Endothelial cell of umbilical vein (primary cell): Measurements from ENCODE around the gene DLGAP5.

Source experiments
- MAX ChIP-seq: IDR thresholded peaks from 2 replicates; pipeline ENCODE4 v1.6.1; 2011; ENCODE audit not compliant: insufficient read depth, insufficient read length
- POLR2A ChIP-seq: IDR thresholded peaks from 2 replicates; pipeline ENCODE4 v1.6.1; 2012; ENCODE audit warnings: low read depth, mild to moderate bottlenecking, control low read depth, low read length
- TF ChIP-seq, protein P1 (sequence below), 2 donors: IDR thresholded peaks; 1 replicate in 1 of 2; 2 replicates in 1 of 2; pipeline ENCODE4 v1.5.1; 2011; ENCODE audit warnings: low read length in 2 of 2, mild to moderate bottlenecking in 2 of 2, moderate library complexity in 2 of 2, control low read depth in 1 of 2, inconsistent platforms in 1 of 2, low read depth in 1 of 2; ENCODE audit not compliant: insufficient read depth in 1 of 2; ENCODE audit errors: extremely low read depth in 1 of 2

GRCh38 chr14:55212634-55213033 is 21.2 kb upstream of the DLGAP5 start:
- TF ChIP-seq POLR2A, result no peak
- TF ChIP-seq, protein P1, sequence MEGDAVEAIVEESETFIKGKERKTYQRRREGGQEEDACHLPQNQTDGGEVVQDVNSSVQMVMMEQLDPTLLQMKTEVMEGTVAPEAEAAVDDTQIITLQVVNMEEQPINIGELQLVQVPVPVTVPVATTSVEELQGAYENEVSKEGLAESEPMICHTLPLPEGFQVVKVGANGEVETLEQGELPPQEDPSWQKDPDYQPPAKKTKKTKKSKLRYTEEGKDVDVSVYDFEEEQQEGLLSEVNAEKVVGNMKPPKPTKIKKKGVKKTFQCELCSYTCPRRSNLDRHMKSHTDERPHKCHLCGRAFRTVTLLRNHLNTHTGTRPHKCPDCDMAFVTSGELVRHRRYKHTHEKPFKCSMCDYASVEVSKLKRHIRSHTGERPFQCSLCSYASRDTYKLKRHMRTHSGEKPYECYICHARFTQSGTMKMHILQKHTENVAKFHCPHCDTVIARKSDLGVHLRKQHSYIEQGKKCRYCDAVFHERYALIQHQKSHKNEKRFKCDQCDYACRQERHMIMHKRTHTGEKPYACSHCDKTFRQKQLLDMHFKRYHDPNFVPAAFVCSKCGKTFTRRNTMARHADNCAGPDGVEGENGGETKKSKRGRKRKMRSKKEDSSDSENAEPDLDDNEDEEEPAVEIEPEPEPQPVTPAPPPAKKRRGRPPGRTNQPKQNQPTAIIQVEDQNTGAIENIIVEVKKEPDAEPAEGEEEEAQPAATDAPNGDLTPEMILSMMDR (IDR thresholded peaks at IDR 0.05; ENCODE audit: extremely low read depth in 1 of 2, insufficient read depth in 1 of 2, low read depth in 1 of 2, low read length in 2 of 2), result no peak
- no peak for TF ChIP-seq MAX
